ENCODE data around the gene ZNF784.

ZNF784 gene

DNA sequence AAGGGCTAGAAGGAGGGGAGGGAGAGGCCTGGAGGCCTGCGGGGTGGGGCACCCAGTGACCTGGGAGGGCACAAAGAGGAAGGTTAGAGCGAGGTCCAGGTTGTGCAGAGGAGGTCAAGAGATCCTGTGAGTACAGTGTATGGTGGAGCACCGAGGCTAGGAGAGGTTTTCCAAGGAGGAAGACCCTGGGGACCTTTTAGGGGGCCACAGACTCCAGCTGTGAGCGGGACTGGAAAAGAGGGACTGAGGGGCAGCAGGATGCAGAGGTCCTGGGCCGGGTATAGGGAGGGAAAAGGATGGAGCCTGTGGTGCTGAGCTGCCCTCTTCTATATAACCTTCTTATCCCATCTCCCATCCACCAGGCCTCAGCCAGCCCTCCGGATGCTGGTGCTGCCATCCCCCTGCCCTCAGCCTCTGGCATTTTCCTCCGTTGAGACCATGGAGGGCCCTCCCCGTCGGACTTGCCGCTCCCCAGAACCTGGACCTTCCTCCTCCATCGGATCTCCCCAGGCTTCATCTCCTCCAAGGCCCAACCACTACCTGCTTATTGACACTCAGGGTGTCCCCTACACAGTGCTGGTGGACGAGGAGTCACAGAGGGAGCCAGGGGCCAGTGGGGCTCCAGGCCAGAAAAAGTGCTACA is 19.9 kb upstream of the ZNF784 start:
- no peak for DNase-seq (ENCODE audit: low read depth in 2 of 2)

DNA sequence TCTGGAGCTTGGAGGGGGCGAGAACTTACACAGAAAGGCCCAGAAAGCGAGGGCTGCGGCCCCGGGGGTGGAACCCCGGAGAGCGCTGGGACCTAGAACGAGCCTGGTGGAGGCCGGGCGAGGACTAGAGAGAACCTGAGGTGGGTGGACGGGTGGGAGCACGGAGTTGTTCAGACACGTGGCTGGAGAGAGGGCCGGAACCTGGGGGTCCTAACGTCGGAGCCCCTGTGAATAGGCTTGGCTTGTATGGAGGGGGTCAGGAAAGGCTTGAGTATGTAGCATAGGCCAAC is 19.5 kb upstream of the ZNF784 start:
- no peak for DNase-seq (ENCODE audit: low read depth in 2 of 2)

GRCh38 chr19:55643003-55643886 is 18.9 kb upstream of the ZNF784 start, which contains the start of gene ZNF581:
ZNF581 (plus strand) TSS chr19:55643649; CDS start chr19:55644572, 923 bp downstream.
- peak; percentile 70 to 75 for DNase-seq (ENCODE audit: low read depth in 2 of 2)

- DNase-seq (ENCODE audit: low read depth in 2 of 2): no peak
Measured at GRCh38 chr19:55642153-55643002, 18.0 kb upstream of the ZNF784 start.

DNA sequence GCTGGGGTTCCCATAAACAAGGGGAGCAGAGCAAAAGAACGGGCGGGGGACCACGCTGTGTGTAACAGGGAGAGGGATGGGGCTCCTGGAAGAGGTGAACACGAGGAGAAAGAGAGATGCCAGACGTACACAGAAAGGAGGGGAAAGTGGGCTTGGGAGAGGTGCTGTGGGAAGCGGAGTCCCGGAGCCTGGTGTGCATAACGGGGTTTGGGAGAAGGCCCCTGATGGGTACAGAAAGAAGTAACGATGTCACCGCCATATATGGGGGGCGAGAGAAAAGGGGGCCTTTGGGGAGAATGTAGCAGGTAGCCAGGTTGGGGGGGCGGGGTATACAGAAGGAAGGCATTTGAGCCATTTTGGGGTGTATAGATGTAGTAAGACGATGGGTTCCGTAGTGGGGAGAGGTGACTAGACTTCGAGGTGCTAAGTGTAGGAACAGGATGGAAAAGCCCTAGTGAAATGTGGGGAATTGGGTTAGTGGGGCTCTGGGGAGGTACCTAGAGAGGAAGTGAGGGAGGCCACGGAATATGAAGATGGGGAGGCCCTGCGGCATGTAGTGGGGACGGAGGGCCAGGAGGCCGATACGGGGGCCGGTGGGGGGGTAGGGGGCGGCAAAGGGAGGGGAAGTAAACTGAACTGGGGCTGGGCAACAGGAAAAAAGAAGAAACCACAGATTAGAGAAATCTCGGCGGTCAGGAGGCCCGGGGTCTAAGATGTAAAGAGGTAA is 17.2 kb upstream of the ZNF784 start:
- no peak for DNase-seq (ENCODE audit: low read depth in 2 of 2)

- peak; percentile 56 to 64 for DNase-seq (ENCODE audit: low read depth in 2 of 2)
Measured at GRCh38 chr19:55640577-55641425, 16.4 kb upstream of the ZNF784 start, which contains the start of gene ZNF580. ZNF580 (plus strand) TSS chr19:55641002; CDS start chr19:55642509, 1,507 bp downstream.

DNA sequence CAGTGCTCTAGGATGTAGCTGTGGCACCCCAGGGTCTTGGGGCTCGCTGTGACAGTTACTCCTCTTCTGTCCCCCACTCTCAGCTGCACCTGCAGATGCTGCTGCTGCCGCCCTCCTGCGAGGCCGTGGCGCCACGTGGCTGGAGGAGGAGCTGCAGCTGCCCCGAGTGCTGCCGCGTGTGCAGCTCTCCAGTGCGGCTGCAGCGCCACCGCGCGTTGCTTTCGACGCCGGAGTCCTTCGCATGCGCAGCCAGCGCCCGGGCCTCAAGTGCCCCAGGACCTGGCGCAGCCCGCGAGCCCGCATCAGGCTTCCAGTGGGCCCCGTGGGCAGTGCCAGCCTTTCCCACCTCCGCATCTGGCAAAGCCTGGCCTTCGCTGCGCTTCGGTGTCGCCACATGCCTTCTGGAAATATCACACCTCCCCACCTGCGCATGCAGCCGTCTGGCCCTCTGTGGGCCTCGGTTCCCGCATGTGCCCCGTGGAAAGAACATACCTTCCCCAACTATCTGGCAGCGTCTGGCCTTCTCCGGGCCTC is 15.7 kb upstream of the ZNF784 start:
- peak; percentile 63 to 65 for DNase-seq (ENCODE audit: low read depth in 2 of 2)

- DNase-seq (ENCODE audit: low read depth in 2 of 2): peak in 1 of 2 donors; percentile 59
Measured at GRCh38 chr19:55638864-55639359, 14.5 kb upstream of the ZNF784 start.

- no peak for DNase-seq (ENCODE audit: low read depth in 2 of 2)
Measured at GRCh38 chr19:55637534-55637933, 13.2 kb upstream of the ZNF784 start.

DNA sequence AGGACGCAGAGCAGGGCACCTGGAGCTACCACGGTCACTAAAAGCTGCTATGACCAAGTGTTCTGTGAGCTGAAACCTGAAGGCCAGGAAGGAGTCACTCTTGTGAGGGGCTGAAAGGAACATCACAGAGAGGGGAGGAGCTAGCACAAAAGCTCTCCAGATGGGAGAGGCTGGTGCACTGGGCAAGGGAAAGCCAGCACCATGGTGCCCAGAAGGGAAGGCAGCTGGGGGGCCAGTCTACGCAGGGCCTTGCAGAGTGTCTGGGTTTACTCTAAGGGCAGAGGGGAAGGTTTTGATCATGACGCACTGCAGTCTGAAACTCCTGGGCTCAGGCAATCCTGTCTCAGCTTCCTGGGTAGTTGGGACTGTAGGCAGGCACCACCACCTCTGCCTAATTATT is 12.4 kb upstream of the ZNF784 start:
- no peak for DNase-seq (ENCODE audit: low read depth in 2 of 2)

DNA sequence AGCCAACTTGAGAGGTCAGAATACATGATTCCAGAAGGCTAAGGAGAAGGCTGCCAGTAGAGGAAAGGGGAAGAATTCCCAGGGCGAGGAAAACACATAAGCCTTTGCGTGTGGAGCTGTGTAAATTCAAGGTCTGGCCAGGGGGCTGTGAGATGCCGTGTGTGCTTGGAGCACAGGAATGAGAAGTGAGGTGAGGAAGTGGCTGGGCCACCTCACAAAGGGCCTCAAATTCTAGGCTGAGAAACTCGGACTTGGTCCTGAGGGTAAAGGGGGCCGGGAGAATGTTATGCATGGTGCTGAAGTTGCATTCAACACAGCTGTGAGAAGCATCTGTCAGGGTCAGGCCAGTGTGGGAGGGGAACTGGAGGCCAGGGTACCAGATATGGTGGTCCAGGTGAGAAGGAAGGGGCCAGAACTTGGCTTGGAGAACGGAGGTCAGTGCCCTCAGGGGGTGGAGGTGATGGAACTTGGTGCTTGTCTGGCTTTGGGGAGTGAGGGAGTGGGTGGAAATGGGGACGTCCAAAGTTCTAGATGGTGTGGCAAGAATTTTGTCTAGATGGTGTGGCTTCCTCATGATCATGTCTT is 11.6 kb upstream of the ZNF784 start:
- DNase-seq (ENCODE audit: low read depth in 2 of 2): no peak

- DNase-seq (ENCODE audit: low read depth in 2 of 2): no peak
Measured at GRCh38 chr19:55635334-55635717, 11.0 kb upstream of the ZNF784 start.

- no peak for DNase-seq (ENCODE audit: low read depth in 2 of 2)
Measured at GRCh38 chr19:55633861-55634260, 9.5 kb upstream of the ZNF784 start.

- DNase-seq (ENCODE audit: low read depth in 2 of 2): peak; percentile 62 to 74
Measured at GRCh38 chr19:55632463-55632834, 8.1 kb upstream of the ZNF784 start.

DNA sequence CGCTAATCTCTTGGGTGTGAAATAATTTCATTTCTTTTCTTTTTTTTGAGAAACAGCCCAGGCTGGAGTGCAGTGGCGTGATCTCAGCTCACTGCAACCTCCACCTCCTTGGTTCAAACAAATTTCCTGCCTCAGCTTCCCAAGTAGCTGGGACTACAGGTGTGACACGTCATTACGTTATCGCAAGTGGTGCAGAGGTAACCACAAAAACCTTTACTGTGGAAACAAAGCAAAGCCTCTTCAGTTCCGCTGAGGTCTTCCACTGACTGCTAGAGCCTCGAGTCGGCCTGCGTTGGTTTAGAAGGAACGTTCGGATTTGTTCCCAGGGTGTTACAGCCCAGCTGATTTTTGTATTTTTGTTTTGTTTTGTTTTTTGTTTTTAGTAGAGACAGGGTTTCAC is 2.0 kb upstream of the ZNF784 start:
- DNase-seq (ENCODE audit: low read depth in 2 of 2): no peak

DNA sequence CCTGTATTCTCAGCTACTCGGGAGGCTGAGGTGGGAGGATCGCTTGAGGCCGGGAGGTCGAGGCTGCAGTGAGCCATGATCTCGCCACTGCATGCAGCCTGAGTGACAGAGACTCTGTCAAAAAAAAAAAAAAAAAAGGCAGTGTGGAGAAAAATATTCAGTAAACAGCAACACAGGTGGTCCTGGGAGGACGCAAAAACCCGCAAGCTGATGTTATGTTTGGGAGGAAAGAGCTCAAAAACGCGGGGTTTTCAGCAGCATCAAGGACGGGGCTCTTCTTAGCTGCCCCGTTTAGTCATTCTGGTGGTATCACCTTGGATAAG is 599 bp upstream of the ZNF784 start:
- DNase-seq (ENCODE audit: low read depth in 2 of 2): no peak

GRCh38 chr19:55623561-55623960 is 805 bp downstream of the ZNF784 start:
- DNase-seq (ENCODE audit: low read depth in 2 of 2): no peak

GRCh38 chr19:55623130-55623529 is 1.2 kb downstream of the ZNF784 start:
- DNase-seq (ENCODE audit: low read depth in 2 of 2): no peak

DNA sequence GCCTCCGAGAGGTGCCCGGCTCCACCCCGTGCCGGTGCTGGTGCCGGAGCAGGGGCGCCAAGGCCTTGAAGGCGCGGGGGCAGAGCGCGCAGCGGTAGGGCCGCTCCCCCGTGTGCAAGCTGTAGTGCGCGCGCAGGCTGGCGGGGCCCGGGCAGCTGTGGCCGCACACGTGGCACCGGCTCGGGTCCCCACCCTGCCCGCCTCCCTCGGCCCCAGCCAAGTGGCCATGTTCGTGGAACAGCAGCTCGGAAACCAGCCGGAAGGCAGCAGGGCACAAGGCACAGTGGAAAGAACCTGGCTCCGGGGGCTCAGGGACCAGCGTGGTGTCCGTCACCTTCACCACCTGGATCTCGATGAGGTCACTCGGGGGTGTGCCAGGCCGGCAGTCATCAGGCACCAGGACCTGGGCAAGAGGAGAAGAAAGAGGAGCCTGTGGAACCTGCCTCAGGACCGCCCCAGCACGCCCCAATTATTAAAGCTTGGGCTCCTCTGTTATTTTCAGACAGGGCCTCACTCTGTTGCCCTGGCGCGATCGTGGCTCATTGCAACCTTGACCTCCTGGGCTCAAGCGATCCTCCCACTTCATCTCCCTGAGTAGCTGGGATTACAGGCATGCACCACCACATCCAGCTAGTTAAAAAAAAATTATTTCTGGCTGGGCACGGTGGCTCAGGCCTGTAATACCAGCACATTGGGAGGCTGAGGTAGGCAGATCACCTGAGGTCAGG is 2.0 kb downstream of the ZNF784 start:
- DNase-seq (ENCODE audit: low read depth in 2 of 2): no peak
